Heart right ventricle (tissue), 16 donors: ENCODE results near the gene AIG1. TPM values are rescaled to one million over a fixed set of nuclear protein-coding genes. Genes with fewer than 3 reads are reported as not detected.

ENCODE experiments used
- ATAC-seq, 8 donors: fragments of 200-7000 bp; cut with Tn5 transposase; one replicate each; pipeline ENCODE4 v1.9.1; 2020; ENCODE audit warnings: mild to moderate bottlenecking in 8 of 8, moderate library complexity in 8 of 8, moderate number of reproducible peaks in 1 of 8
- DNase-seq, 2 donors: peaks; one replicate each; pipeline ENCODE4 v3.0.0-alpha.2; 2020
- H3K27ac ChIP-seq, 10 donors: fragments of 200-600 bp; sonication (generic) in 2 of 10; one replicate each; pipeline versions ENCODE4 v1.5.0 to v1.8.0; 2020 to 2022; ENCODE audit warnings: mild to moderate bottlenecking in 3 of 10
- H3K27me3 ChIP-seq, 7 donors: fragments of 200-600 bp; one replicate each; pipeline ENCODE4 v1.8.0; 2021 to 2022; ENCODE audit warnings: mild to moderate bottlenecking in 2 of 7
- H3K36me3 ChIP-seq, 9 donors: fragments of 200-600 bp; sonication (generic) in 1 of 9; one replicate each; pipeline versions ENCODE4 v1.5.0 to v1.8.0; 2020 to 2022; ENCODE audit warnings: mild to moderate bottlenecking in 2 of 9
- H3K4me1 ChIP-seq, 9 donors: fragments of 200-600 bp; sonication (generic) in 1 of 9; one replicate each; pipeline versions ENCODE4 v1.5.0 to v1.8.0; 2020 to 2022; ENCODE audit warnings: mild to moderate bottlenecking in 4 of 9
- H3K4me3 ChIP-seq, 10 donors: fragments of 200-600 bp; sonication (generic) in 2 of 10; one replicate each; pipeline versions ENCODE4 v1.5.0 to v1.8.0; 2020 to 2022; ENCODE audit warnings: mild to moderate bottlenecking in 7 of 10, moderate library complexity in 2 of 10
- H3K9me3 ChIP-seq, 11 donors: fragments of 200-600 bp in 10 of 11; sonication (generic) in 2 of 11; one replicate each; pipeline versions ENCODE4 v1.5.0 to v1.8.0; 2013 to 2022; ENCODE audit warnings: mild to moderate bottlenecking in 2 of 11, control low read depth in 1 of 11, moderate library complexity in 1 of 11
- CTCF ChIP-seq, 9 donors: fragments of 200-600 bp; sonication (generic) in 2 of 9; IDR thresholded peaks; one replicate each; pipeline versions ENCODE4 v1.5.0 to v1.8.0; 2021 to 2022; ENCODE audit warnings: antibody characterized with exemption in 9 of 9, mild to moderate bottlenecking in 5 of 9, moderate library complexity in 1 of 9
- WGBS, 2 donors: extraction: QIAGEN DNeasy Blood & Tissue Kit; methylation state at CpG; one replicate each; pipeline ENCODE4 v1.1.7; 2013; ENCODE audit warnings: inconsistent platforms in 1 of 2; 5-methylcytosine and 5-hydroxymethylcytosine counted together
- intact Hi-C, 10 donors: fragments of 100-400 bp; cut with DNase I; formaldehyde crosslinking; loops; one replicate each; pipeline versions ENCODE4 v1.11.1 to v1.14.2; 2022
- polyA plus RNA-seq, 2 donors: library from polyadenylated mRNA; stranded (reverse); fragments of 200-250 nt; gene quantifications; one replicate each; pipeline ENCODE4 v1.2.3, GENCODE V29; 2013
- total RNA-seq, 10 donors: library from RNA; stranded (reverse); fragmentation: NEBNext Ultra II Directional in 3 of 10; extraction: Animal tissue kit (Norgen Biotek cat#: 25700) in 3 of 10; gene quantifications; one replicate each; pipeline versions ENCODE4 v1.2.1 to v1.2.4, GENCODE V29; 2021 to 2023
- donor health status: Arrhythmogenic right ventricular cardiomyopathy.
- donor health status: ischemic (EF 13 %, LVEDD 7.1; RV severe dilation, severe dysfunction).
- donor health status: healthy with polysubstance abuse.
- donor health status: DM: no; HTN: yes; CAD: no.
- donor health status: DM: no; HTN: no; CAD: no.
- donor health status: ischemic (EF 25% LVEDD 6.9; RV normal size, moderate dysfunction).
- donor health status: ischemic (EF 25% LVEDD 5.7; RV mildly dilated, moderate dysfunction).
- donor health status: healthy.
- donor health status: DM: yes; HTN: yes; CAD: no.
- donor health status: Ischemic cardiomyopathy.
- donor health status: ischemic (EF 35%, LVEDD 5.7; RV mildly dilated, moderate dysfunction).
- donor health status: nonischemic (EF 11% LVEDD 7.7; RV severe dilation, severe dysfunction).
- donor health status: DM: yes; HTN: yes; CAD: no.
- donor health status: PGD.
- donor health status: ischemic (EF 29% LVEDD 5.4; RV normal size, mild dysfunction).
- donor health status: nonischemic (EF 23%, LVEDD 6.1; RV moderate dilation, normal function).

Gene AIG1
- total and polyA plus RNA-seq, 12 donors: 17.4 to 83.2 (median 66.2) TPM

DNA sequence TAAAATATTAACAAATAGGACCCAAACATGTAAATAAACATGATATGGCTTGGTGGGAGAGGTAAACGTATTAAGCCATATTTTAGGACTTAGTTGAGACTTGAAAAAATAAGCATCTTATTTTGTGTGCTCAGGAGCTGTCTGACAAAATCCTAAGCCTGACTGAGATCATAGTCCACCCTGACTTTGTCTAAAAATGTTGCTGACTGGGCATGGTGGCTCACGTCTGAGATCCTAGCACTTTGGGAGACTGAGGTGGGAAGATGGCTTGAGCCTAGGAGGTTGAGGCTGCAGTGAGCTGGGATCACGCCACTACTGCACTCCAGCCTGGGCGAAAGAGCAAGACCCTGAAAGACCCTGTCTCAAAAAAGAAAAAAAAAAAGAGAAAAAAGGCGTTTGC lies 52.1 kb downstream of the AIG1 start:
- ATAC-seq: no peak
- 95 to 96% methylated on average over 5 of the region's 5 CpGs for WGBS, 2 donors

DNA sequence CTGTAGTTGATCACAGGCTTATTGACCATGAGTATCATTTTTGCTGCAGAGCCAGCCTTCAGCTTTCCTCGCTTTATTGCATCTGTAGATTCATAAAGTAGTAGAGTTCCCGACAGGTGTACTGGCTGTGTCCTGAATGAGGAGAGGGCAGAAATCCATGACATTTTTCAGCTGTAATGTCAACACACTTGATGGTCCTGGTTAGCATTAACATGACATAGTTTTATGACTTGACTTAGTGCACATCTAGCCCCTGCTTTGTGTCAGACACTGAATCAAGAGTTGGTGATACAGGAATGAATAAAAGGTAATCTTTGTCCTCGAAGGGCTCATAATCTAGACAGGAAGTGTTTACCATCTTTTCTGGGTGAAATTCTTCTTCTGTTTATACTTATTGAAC lies 55.0 kb downstream of the AIG1 start:
- no peak overlapping the region for H3K27ac ChIP-seq
- intact Hi-C loops: no loop called here
- no peak overlapping the region for H3K4me3 ChIP-seq
- no peaks in the 10 kb centered on the region for H3K27me3 ChIP-seq
- no peak for TF ChIP-seq CTCF (IDR thresholded peaks at IDR 0.05)
- H3K36me3 ChIP-seq: no peaks in the 10 kb centered on the region
- H3K9me3 ChIP-seq: peaks cover 0 to 6% (median 0%) of the 10 kb centered on the region in 11 donors
- DNase-seq (no peak), ATAC-seq (no peak)
- 70 to 71% methylated on average over 3 of the region's 3 CpGs for WGBS, 2 donors
- no peaks in the 10 kb centered on the region for H3K4me1 ChIP-seq

More for the DNA sequence above, 52.1 kb downstream of the AIG1 start:
- no peak for DNase-seq
- H3K4me1 ChIP-seq: peaks cover 0 to 7% (median 2%) of the 10 kb centered on the region in 9 donors
- H3K4me3 ChIP-seq: no peak overlapping the region
- no peaks in the 10 kb centered on the region for H3K9me3 ChIP-seq
- intact Hi-C loops: no loop called here
- no peaks in the 10 kb centered on the region for H3K36me3 ChIP-seq
- no peaks in the 10 kb centered on the region for H3K27me3 ChIP-seq
- TF ChIP-seq CTCF (IDR thresholded peaks at IDR 0.05): no peak
- no peak overlapping the region for H3K27ac ChIP-seq

DNA sequence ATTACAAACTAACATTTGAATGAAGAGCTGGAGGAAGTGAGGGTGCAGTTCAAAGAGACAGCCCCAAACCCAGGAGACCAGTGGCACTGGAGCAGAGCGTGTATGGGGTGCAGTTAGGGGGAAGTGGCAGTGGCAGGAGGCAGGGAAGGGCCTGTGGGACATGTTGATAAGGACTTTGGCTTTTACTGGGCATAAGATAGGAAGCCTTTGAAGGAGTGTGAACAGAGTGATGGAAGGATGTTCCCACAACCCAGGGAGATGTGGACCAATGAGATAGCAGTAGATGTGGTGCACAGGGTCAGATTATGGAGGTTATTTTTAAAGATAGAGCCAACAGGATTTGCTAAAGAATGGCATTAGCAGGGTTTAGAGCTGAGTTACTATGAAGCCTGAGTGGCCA lies 56.4 kb downstream of the AIG1 start:
- no peaks in the 10 kb centered on the region for H3K27me3 ChIP-seq
- no peak for TF ChIP-seq CTCF (IDR thresholded peaks at IDR 0.05)
- H3K27ac ChIP-seq: no peak overlapping the region
- no peaks in the 10 kb centered on the region for H3K36me3 ChIP-seq
- ATAC-seq (no peak), DNase-seq (no peak)
- peaks cover 0 to 10% (median 0%) of the 10 kb centered on the region in 11 donors for H3K9me3 ChIP-seq
- intact Hi-C loops: no loop called here
- no peaks in the 10 kb centered on the region for H3K4me1 ChIP-seq
- WGBS, 2 donors: 84 to 96% methylated on average over 1 of the region's 1 CpG
- no peak overlapping the region for H3K4me3 ChIP-seq

DNA sequence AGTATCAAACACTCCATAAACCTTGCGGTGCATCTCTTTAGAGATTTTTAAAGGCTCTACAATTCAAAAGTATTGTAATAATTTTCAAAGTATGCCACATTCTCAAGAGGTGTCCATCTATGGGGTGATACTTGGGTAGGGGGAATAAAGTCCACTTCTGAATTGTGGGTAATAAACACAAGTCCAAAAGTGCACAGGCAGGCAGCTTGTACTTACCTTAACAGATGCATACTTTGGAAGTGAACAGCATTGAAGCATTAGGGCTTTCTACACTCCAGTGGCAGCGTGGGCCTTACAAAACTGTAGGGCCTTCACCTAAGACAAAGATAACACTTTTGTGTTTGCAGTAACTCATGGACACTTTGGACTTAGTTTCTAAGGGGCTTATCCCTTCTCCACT lies 58.6 kb downstream of the AIG1 start:
- 99% methylated on average over 2 of the region's 2 CpGs for WGBS, 2 donors
- H3K36me3 ChIP-seq: peaks cover 0 to 4% (median 0%) of the 10 kb centered on the region in 9 donors
- no peak overlapping the region for H3K4me3 ChIP-seq
- no peaks in the 10 kb centered on the region for H3K4me1 ChIP-seq
- H3K27ac ChIP-seq: no peak overlapping the region
- H3K27me3 ChIP-seq: no peaks in the 10 kb centered on the region
- intact Hi-C loops: no loop called here
- ATAC-seq (no peak), DNase-seq (no peak)
- no peak for TF ChIP-seq CTCF (IDR thresholded peaks at IDR 0.05)
- H3K9me3 ChIP-seq: peaks cover 0 to 10% (median 0%) of the 10 kb centered on the region in 11 donors
